Measurements from ENCODE around the gene MRPS34.

The MRPS34 gene

GRCh38 chr16:1723450-1724147 is 49.3 kb downstream of the MRPS34 start:
- DNase-seq = no peak

Data from activated CD8-positive, alpha-beta memory T cell treated with anti-CD3 and anti-CD28 coated beads, Interleukin-2, amount 50 U/mL, for 48 hours (primary cell).